Uterus (tissue), 4 donors: Measurements from ENCODE around the gene TMEM229B. TPM values are rescaled to one million over a fixed set of nuclear protein-coding genes. Genes with fewer than 3 reads are reported as not detected.

Source experiments
- DNase-seq, 2 donors: peaks; one replicate each; pipeline ENCODE4 v3.0.0-alpha.2; 2019 to 2020
- H3K27ac ChIP-seq, 2 donors: fragments of 200-600 bp; sonication (generic); 1 replicate in 1 of 2; 2 replicates in 1 of 2; pipeline ENCODE4 v1.5.1; 2016 to 2018
- H3K27me3 ChIP-seq, 2 donors: fragments of 200-600 bp; sonication (generic); one replicate each; pipeline ENCODE4 v1.5.1; 2018 to 2019; ENCODE audit warnings: control low read depth in 1 of 2
- H3K36me3 ChIP-seq, 2 donors: fragments of 200-600 bp; sonication (generic); one replicate each; pipeline ENCODE4 v1.5.1; 2019; ENCODE audit warnings: control low read depth in 1 of 2
- H3K4me1 ChIP-seq, 2 donors: fragments of 200-600 bp; sonication (generic); one replicate each; pipeline ENCODE4 v1.5.1; 2018 to 2019; ENCODE audit warnings: control low read depth in 1 of 2
- H3K4me3 ChIP-seq, 2 donors: fragments of 200-600 bp; sonication (generic); 1 replicate in 1 of 2; 2 replicates in 1 of 2; pipeline ENCODE4 v1.5.1; 2018 to 2019; ENCODE audit warnings: mild to moderate bottlenecking in 1 of 2
- H3K9me3 ChIP-seq, 2 donors: fragments of 200-600 bp; sonication (generic); one replicate each; pipeline ENCODE4 v1.5.1; 2019; ENCODE audit warnings: control low read depth in 1 of 2
- CTCF ChIP-seq, 4 experiments: fragments of 200-600 bp in 2 of 4; fragments of 450-650 bp in 2 of 4; sonication (generic) in 2 of 4; IDR thresholded peaks; one replicate each; pipeline ENCODE4 v1.5.1; 2016 to 2019; ENCODE audit warnings: antibody characterized with exemption in 4 of 4, mild to moderate bottlenecking in 2 of 4, moderate library complexity in 1 of 4
- POLR2A ChIP-seq, 2 donors: fragments of 450-650 bp; IDR thresholded peaks; one replicate each; pipeline ENCODE4 v1.6.1; 2016; ENCODE audit warnings: antibody characterized with exemption in 2 of 2, mild to moderate bottlenecking in 1 of 2, moderate library complexity in 1 of 2
- intact Hi-C: fragments of 100-400 bp; cut with DNase I; formaldehyde crosslinking; loops from one replicate; pipeline ENCODE4 v1.15.1; 2023; ENCODE audit warnings: low total_unique reads
- total RNA-seq, 4 donors: library from RNA; depleted of rRNA in 3 of 4; stranded (reverse); fragments of >200 nt in 3 of 4; gene quantifications; one replicate each; pipeline versions ENCODE4 v1.1.0 to v1.2.4, GENCODE V29; 2014 to 2023
- donor health status: DM: yes; HTN: yes; CAD: no.

TMEM229B gene
- total RNA-seq, 4 donors from 2014 or later: under 0.01 to 4.7 (median 2.8) TPM

GRCh38 chr14:67523764-67524633, 35.5 kb upstream of the TMEM229B start:
- no peaks in the 10 kb centered on the region for H3K36me3 ChIP-seq
- TF ChIP-seq POLR2A (IDR thresholded peaks at IDR 0.05) (no peak), CTCF (IDR thresholded peaks at IDR 0.05) (no peak)
- no peaks in the 10 kb centered on the region for H3K9me3 ChIP-seq
- H3K27ac ChIP-seq: no peak overlapping the region
- no peak for DNase-seq
- no peaks in the 10 kb centered on the region for H3K4me1 ChIP-seq
- H3K4me3 ChIP-seq: no peak overlapping the region
- peaks cover 0 to 4% of the 10 kb centered on the region in 2 donors for H3K27me3 ChIP-seq
- intact Hi-C loops: no loop called here

- intact Hi-C loops: no loop called here
- H3K9me3 ChIP-seq: no peaks in the 10 kb centered on the region
- no peak for DNase-seq
- H3K36me3 ChIP-seq: no peaks in the 10 kb centered on the region
- H3K27me3 ChIP-seq: peaks cover 0 to 4% of the 10 kb centered on the region in 2 donors
- H3K4me1 ChIP-seq: no peaks in the 10 kb centered on the region
- no peak overlapping the region for H3K27ac ChIP-seq
- H3K4me3 ChIP-seq: no peak overlapping the region
- TF ChIP-seq CTCF (IDR thresholded peaks at IDR 0.05) (no peak), POLR2A (IDR thresholded peaks at IDR 0.05) (no peak)
Measured at GRCh38 chr14:67522270-67522669, 33.7 kb upstream of the TMEM229B start.

GRCh38 chr14:67520482-67520881, 32.0 kb upstream of the TMEM229B start:
- no peaks in the 10 kb centered on the region for H3K36me3 ChIP-seq
- intact Hi-C loops: no loop called here

GRCh38 chr14:67519406-67519805, 30.9 kb upstream of the TMEM229B start:
- Histone ChIP-seq H3K9me3 (no peaks in the 10 kb centered on the region), H3K36me3 (no peaks in the 10 kb centered on the region), H3K4me1 (no peaks in the 10 kb centered on the region), H3K4me3 (no peak overlapping the region), H3K27me3 (no peaks in the 10 kb centered on the region), H3K27ac (no peak overlapping the region)
- DNase-seq: no peak
- intact Hi-C loops: no loop called here
- TF ChIP-seq CTCF (IDR thresholded peaks at IDR 0.05) (no peak), POLR2A (IDR thresholded peaks at IDR 0.05) (no peak)

More at GRCh38 chr14:67520482-67520881, 32.0 kb upstream of the TMEM229B start:
- no peak for DNase-seq
- Histone ChIP-seq H3K27me3 (peaks cover 0 to 4% of the 10 kb centered on the region in 2 donors), H3K9me3 (no peaks in the 10 kb centered on the region), H3K4me3 (no peak overlapping the region), H3K27ac (no peak overlapping the region), H3K4me1 (no peaks in the 10 kb centered on the region)
- no peak for TF ChIP-seq POLR2A (IDR thresholded peaks at IDR 0.05)
- no peak for TF ChIP-seq CTCF (IDR thresholded peaks at IDR 0.05)

- no peak for DNase-seq
- TF ChIP-seq POLR2A (IDR thresholded peaks at IDR 0.05) (no peak), CTCF (IDR thresholded peaks at IDR 0.05) (no peak)
- intact Hi-C loops: no loop called here
Measured at GRCh38 chr14:67517083-67517482, 28.6 kb upstream of the TMEM229B start.

More at GRCh38 chr14:67517083-67517482, 28.6 kb upstream of the TMEM229B start:
- no peaks in the 10 kb centered on the region for H3K36me3 ChIP-seq
- H3K4me1 ChIP-seq: no peaks in the 10 kb centered on the region
- no peaks in the 10 kb centered on the region for H3K27me3 ChIP-seq
- H3K27ac ChIP-seq: no peak overlapping the region
- no peaks in the 10 kb centered on the region for H3K9me3 ChIP-seq
- H3K4me3 ChIP-seq: no peak overlapping the region
